Keratinocyte (primary cell): ENCODE data around the gene CAPZB. TPM values are rescaled to one million over a fixed set of nuclear protein-coding genes. Genes with fewer than 3 reads are reported as not detected.
A peak's percentile ranks its signal among the peaks of the same experiment; 100 is the strongest.

Experiments used
- DNase-seq: peaks from one replicate; pipeline ENCODE4 v3.0.0-alpha.2; 2011; ENCODE audit warnings: low read depth, missing footprints, low spot score
- FAIRE-seq: peaks from 2 replicates; lab custom pipeline; 2011; peaks lifted over from hg19 to GRCh38; lab: Jason Lieb, UNC
- H2AFZ ChIP-seq: 2 replicates; pipeline ENCODE4 v1.6.0; 2012; ENCODE audit warnings: low read length, control low read depth, inconsistent platforms; ENCODE audit not compliant: control insufficient read depth
- H3K27ac ChIP-seq: 2 replicates; pipeline ENCODE4 v1.5.1; 2011; ENCODE audit warnings: low read length; ENCODE audit not compliant: control insufficient read depth, insufficient read depth
- H3K27me3 ChIP-seq: 3 replicates; pipeline ENCODE4 v1.6.0; 2011; ENCODE audit warnings: low read length; ENCODE audit not compliant: control insufficient read depth, insufficient read depth; ENCODE audit errors: extremely low read depth
- H3K36me3 ChIP-seq, 2 experiments: 2 replicates in 1 of 2; 3 replicates in 1 of 2; pipeline ENCODE4 v1.5.1; 2011; ENCODE audit warnings: low read length in 2 of 2, mild to moderate bottlenecking in 1 of 2; ENCODE audit not compliant: control insufficient read depth in 2 of 2, insufficient read depth in 2 of 2; ENCODE audit errors: extremely low read depth in 1 of 2
- H3K4me1 ChIP-seq: 3 replicates; pipeline ENCODE4 v1.5.1; 2011; ENCODE audit warnings: low read length; ENCODE audit not compliant: control insufficient read depth, insufficient read depth; ENCODE audit errors: extremely low read depth
- H3K4me2 ChIP-seq: 3 replicates; pipeline ENCODE4 v1.6.0; 2011; ENCODE audit warnings: low read depth, low read length; ENCODE audit not compliant: control insufficient read depth, insufficient read depth; ENCODE audit errors: extremely low read depth
- H3K4me3 ChIP-seq, 3 experiments: fragments of 200-600 bp in 1 of 3; sonication (generic) in 1 of 3; 2 replicates in 2 of 3; 3 replicates in 1 of 3; pipeline ENCODE4 v1.5.1; 2011 to 2016; ENCODE audit warnings: low read length in 3 of 3, mild to moderate bottlenecking in 3 of 3, control low read depth in 2 of 3, inconsistent platforms in 1 of 3, low read depth in 1 of 3, mixed read lengths in 1 of 3, mixed run types in 1 of 3, moderate library complexity in 1 of 3; ENCODE audit not compliant: control insufficient read depth in 2 of 3, insufficient read depth in 2 of 3; ENCODE audit errors: extremely low read depth in 1 of 3
- H3K79me2 ChIP-seq: 2 replicates; pipeline ENCODE4 v1.6.0; 2012; ENCODE audit warnings: low read length; ENCODE audit not compliant: control insufficient read depth, insufficient read depth
- H3K9ac ChIP-seq: 3 replicates; pipeline ENCODE4 v1.6.0; 2011; ENCODE audit warnings: low read length; ENCODE audit not compliant: control insufficient read depth, insufficient read depth; ENCODE audit errors: extremely low read depth
- H3K9me1 ChIP-seq: 3 replicates; pipeline ENCODE4 v1.6.0; 2011; ENCODE audit warnings: low read length; ENCODE audit not compliant: control insufficient read depth, insufficient read depth; ENCODE audit errors: extremely low read depth
- H3K9me3 ChIP-seq: 2 replicates; pipeline ENCODE4 v1.5.1; 2012; ENCODE audit warnings: low read depth, low read length; ENCODE audit not compliant: control insufficient read depth
- H4K20me1 ChIP-seq: 3 replicates; pipeline ENCODE4 v1.6.0; 2011; ENCODE audit warnings: low read length; ENCODE audit not compliant: control insufficient read depth, insufficient read depth; ENCODE audit errors: extremely low read depth
- CTCF ChIP-seq, 3 experiments: IDR thresholded peaks in 1 of 3; conservative IDR thresholded peaks in 1 of 3; optimal IDR thresholded peaks in 1 of 3; 2 replicates in 2 of 3; 3 replicates in 1 of 3; pipeline versions ENCODE3 to v1.5.1; 2011; ENCODE audit warnings: low read length in 3 of 3, mild to moderate bottlenecking in 3 of 3, moderate library complexity in 2 of 3, control low read depth in 1 of 3, inconsistent platforms in 1 of 3; ENCODE audit not compliant: insufficient read depth in 2 of 3; ENCODE audit errors: extremely low read depth in 1 of 3
- EZH2 ChIP-seq: IDR thresholded peaks from one replicate; pipeline ENCODE4 v1.6.1; 2012; ENCODE audit warnings: inconsistent platforms, mild to moderate bottlenecking, low read length, moderate library complexity
- dilution Hi-C: fragments of 300-500 bp; cut with MboI; formaldehyde crosslinking; loops from one replicate; pipeline ENCODE4 v1.7.0; 2020; ENCODE audit warnings: low sequenced_read_pairs; ENCODE audit not compliant: extremely low pct_ligation_motif_present
- polyA plus RNA-seq, 5 experiments: library from polyadenylated mRNA; depleted of rRNA in 3 of 5; stranded (reverse) in 3 of 5; stranded (forward) in 1 of 5; unstranded in 1 of 5; fragments of >200 nt; gene quantifications; 1 replicate in 1 of 5; 2 replicates in 3 of 5; 3 replicates in 1 of 5; pipeline versions ENCODE4 v1.2.1 to v1.2.3, GENCODE V29; 2011 to 2012; ENCODE audit warnings: missing spikeins in 2 of 5, low read depth in 1 of 5, low replicate concordance in 1 of 5

Gene CAPZB
- polyA plus RNA-seq, 1 donor (not counting 4 experiments of a cell fraction or from before 2014, with no cell fraction given) = 193 TPM

GRCh38 chr1:19370453-19371170, 114.7 kb downstream of the CAPZB start:
- dilution Hi-C loops = no loop called here
- Histone ChIP-seq H3K27ac (no peak overlapping the region), H2AFZ (no peak overlapping the region), H3K27me3 (no peaks in the 10 kb centered on the region), H3K9ac (no peak overlapping the region), H3K36me3 (peaks cover 15 to 17% of the 10 kb centered on the region in 2 experiments), H3K4me3 (no peak overlapping the region), H3K79me2 (peaks cover 12% of the 10 kb centered on the region), H3K4me1 (peaks cover 41% of the 10 kb centered on the region), H3K9me3 (no peaks in the 10 kb centered on the region), H3K4me2 (no peak overlapping the region), H3K9me1 (peaks cover 2% of the 10 kb centered on the region), H4K20me1 (no peaks in the 10 kb centered on the region)
- no peak for FAIRE-seq
- no peak for DNase-seq
- no peak for TF ChIP-seq EZH2
- TF ChIP-seq CTCF (optimal IDR thresholded peaks at IDR 0.05 in 1 of 3, IDR thresholded peaks at IDR 0.05 in 1 of 3, conservative IDR thresholded peaks at IDR 0.05 in 1 of 3; ENCODE audit: extremely low read depth in 1 of 3, insufficient read depth in 2 of 3, low read length in 3 of 3) = no peak

GRCh38 chr1:19369396-19370090, 115.8 kb downstream of the CAPZB start:
- H3K9me1 ChIP-seq = peaks cover 2% of the 10 kb centered on the region
- H3K36me3 ChIP-seq = peaks cover 8 to 10% of the 10 kb centered on the region in 2 experiments
- TF ChIP-seq EZH2 (no peak), CTCF (optimal IDR thresholded peaks at IDR 0.05 in 1 of 3, IDR thresholded peaks at IDR 0.05 in 1 of 3, conservative IDR thresholded peaks at IDR 0.05 in 1 of 3; ENCODE audit: extremely low read depth in 1 of 3, insufficient read depth in 2 of 3, low read length in 3 of 3) (no peak)
- FAIRE-seq (peak; percentile 13), DNase-seq (no peak)
- H3K9me3 ChIP-seq = no peaks in the 10 kb centered on the region
- H3K27ac ChIP-seq = no peak overlapping the region
- H4K20me1 ChIP-seq = no peaks in the 10 kb centered on the region
- no peak overlapping the region for H3K9ac ChIP-seq
- no peak overlapping the region for H2AFZ ChIP-seq
- H3K79me2 ChIP-seq = peaks cover 17% of the 10 kb centered on the region
- H3K4me3 ChIP-seq = no peak overlapping the region
- H3K4me1 ChIP-seq = peaks cover 43% of the 10 kb centered on the region
- H3K4me2 ChIP-seq = no peak overlapping the region
- no peaks in the 10 kb centered on the region for H3K27me3 ChIP-seq
- dilution Hi-C loops = no loop called here
